Keratinocyte (primary cell): Measurements from ENCODE around the gene DMAC2. TPM values are rescaled to one million over a fixed set of nuclear protein-coding genes. Genes with fewer than 3 reads are reported as not detected.
"Not testable (repeated sequence)": the region's sequence is repeated elsewhere in the genome, so short reads cannot be mapped to it uniquely, and the experiment has no call there.

Experiments
- DNase-seq: peaks from one replicate; pipeline ENCODE4 v3.0.0-alpha.2; 2011; ENCODE audit warnings: low read depth, missing footprints, low spot score
- FAIRE-seq: peaks from 2 replicates; lab custom pipeline; 2011; peaks lifted over from hg19 to GRCh38; lab: Jason Lieb, UNC
- H2AFZ ChIP-seq: 2 replicates; pipeline ENCODE4 v1.6.0; 2012; ENCODE audit warnings: low read length, control low read depth, inconsistent platforms; ENCODE audit not compliant: control insufficient read depth
- H3K27ac ChIP-seq: 2 replicates; pipeline ENCODE4 v1.5.1; 2011; ENCODE audit warnings: low read length; ENCODE audit not compliant: control insufficient read depth, insufficient read depth
- H3K27me3 ChIP-seq: 3 replicates; pipeline ENCODE4 v1.6.0; 2011; ENCODE audit warnings: low read length; ENCODE audit not compliant: control insufficient read depth, insufficient read depth; ENCODE audit errors: extremely low read depth
- H3K36me3 ChIP-seq, 2 experiments: 2 replicates in 1 of 2; 3 replicates in 1 of 2; pipeline ENCODE4 v1.5.1; 2011; ENCODE audit warnings: low read length in 2 of 2, mild to moderate bottlenecking in 1 of 2; ENCODE audit not compliant: control insufficient read depth in 2 of 2, insufficient read depth in 2 of 2; ENCODE audit errors: extremely low read depth in 1 of 2
- H3K4me1 ChIP-seq: 3 replicates; pipeline ENCODE4 v1.5.1; 2011; ENCODE audit warnings: low read length; ENCODE audit not compliant: control insufficient read depth, insufficient read depth; ENCODE audit errors: extremely low read depth
- H3K4me2 ChIP-seq: 3 replicates; pipeline ENCODE4 v1.6.0; 2011; ENCODE audit warnings: low read depth, low read length; ENCODE audit not compliant: control insufficient read depth, insufficient read depth; ENCODE audit errors: extremely low read depth
- H3K4me3 ChIP-seq, 3 experiments: fragments of 200-600 bp in 1 of 3; sonication (generic) in 1 of 3; 2 replicates in 2 of 3; 3 replicates in 1 of 3; pipeline ENCODE4 v1.5.1; 2011 to 2016; ENCODE audit warnings: low read length in 3 of 3, mild to moderate bottlenecking in 3 of 3, control low read depth in 2 of 3, inconsistent platforms in 1 of 3, low read depth in 1 of 3, mixed read lengths in 1 of 3, mixed run types in 1 of 3, moderate library complexity in 1 of 3; ENCODE audit not compliant: control insufficient read depth in 2 of 3, insufficient read depth in 2 of 3; ENCODE audit errors: extremely low read depth in 1 of 3
- H3K79me2 ChIP-seq: 2 replicates; pipeline ENCODE4 v1.6.0; 2012; ENCODE audit warnings: low read length; ENCODE audit not compliant: control insufficient read depth, insufficient read depth
- H3K9ac ChIP-seq: 3 replicates; pipeline ENCODE4 v1.6.0; 2011; ENCODE audit warnings: low read length; ENCODE audit not compliant: control insufficient read depth, insufficient read depth; ENCODE audit errors: extremely low read depth
- H3K9me1 ChIP-seq: 3 replicates; pipeline ENCODE4 v1.6.0; 2011; ENCODE audit warnings: low read length; ENCODE audit not compliant: control insufficient read depth, insufficient read depth; ENCODE audit errors: extremely low read depth
- H3K9me3 ChIP-seq: 2 replicates; pipeline ENCODE4 v1.5.1; 2012; ENCODE audit warnings: low read depth, low read length; ENCODE audit not compliant: control insufficient read depth
- H4K20me1 ChIP-seq: 3 replicates; pipeline ENCODE4 v1.6.0; 2011; ENCODE audit warnings: low read length; ENCODE audit not compliant: control insufficient read depth, insufficient read depth; ENCODE audit errors: extremely low read depth
- CTCF ChIP-seq, 3 experiments: IDR thresholded peaks in 1 of 3; conservative IDR thresholded peaks in 1 of 3; optimal IDR thresholded peaks in 1 of 3; 2 replicates in 2 of 3; 3 replicates in 1 of 3; pipeline versions ENCODE3 to v1.5.1; 2011; ENCODE audit warnings: low read length in 3 of 3, mild to moderate bottlenecking in 3 of 3, moderate library complexity in 2 of 3, control low read depth in 1 of 3, inconsistent platforms in 1 of 3; ENCODE audit not compliant: insufficient read depth in 2 of 3; ENCODE audit errors: extremely low read depth in 1 of 3
- EZH2 ChIP-seq: IDR thresholded peaks from one replicate; pipeline ENCODE4 v1.6.1; 2012; ENCODE audit warnings: inconsistent platforms, mild to moderate bottlenecking, low read length, moderate library complexity
- dilution Hi-C: fragments of 300-500 bp; cut with MboI; formaldehyde crosslinking; loops from one replicate; pipeline ENCODE4 v1.7.0; 2020; ENCODE audit warnings: low sequenced_read_pairs; ENCODE audit not compliant: extremely low pct_ligation_motif_present
- polyA plus RNA-seq, 5 experiments: library from polyadenylated mRNA; depleted of rRNA in 3 of 5; stranded (reverse) in 3 of 5; stranded (forward) in 1 of 5; unstranded in 1 of 5; fragments of >200 nt; gene quantifications; 1 replicate in 1 of 5; 2 replicates in 3 of 5; 3 replicates in 1 of 5; pipeline versions ENCODE4 v1.2.1 to v1.2.3, GENCODE V29; 2011 to 2012; ENCODE audit warnings: missing spikeins in 2 of 5, low read depth in 1 of 5, low replicate concordance in 1 of 5

The DMAC2 gene
- polyA plus RNA-seq, 1 donor (not counting 4 experiments of a cell fraction or from before 2014, with no cell fraction given): 45.3 TPM

- no peak for DNase-seq
- dilution Hi-C loops: no loop called here
Measured at GRCh38 chr19:41386442-41386841, 53.3 kb downstream of the DMAC2 start.

GRCh38 chr19:41384351-41384750 lies 55.4 kb downstream of the DMAC2 start:
- Histone ChIP-seq H2AFZ (no peak overlapping the region), H3K27ac (no peak overlapping the region), H3K4me2 (no peak overlapping the region), H3K79me2 (no peaks in the 10 kb centered on the region), H3K4me3 (no peak overlapping the region), H3K36me3 (peaks cover 7 to 10% of the 10 kb centered on the region in 2 experiments), H3K4me1 (peaks cover 18% of the 10 kb centered on the region), H3K9ac (no peak overlapping the region), H4K20me1 (no peaks in the 10 kb centered on the region), H3K9me3 (no peaks in the 10 kb centered on the region), H3K27me3 (no peaks in the 10 kb centered on the region), H3K9me1 (no peaks in the 10 kb centered on the region)
- no peak for DNase-seq
- dilution Hi-C loops: no loop called here
- FAIRE-seq: no peak
- no peak for TF ChIP-seq CTCF (optimal IDR thresholded peaks at IDR 0.05 in 1 of 3, IDR thresholded peaks at IDR 0.05 in 1 of 3, conservative IDR thresholded peaks at IDR 0.05 in 1 of 3; ENCODE audit: extremely low read depth in 1 of 3, insufficient read depth in 2 of 3, low read length in 3 of 3)
- no peak for TF ChIP-seq EZH2

More at GRCh38 chr19:41386442-41386841, 53.3 kb downstream of the DMAC2 start:
- Histone ChIP-seq H3K4me3 (peak overlapping the region in 1 of 3 experiments; percentile 24), H3K9me1 (no peaks in the 10 kb centered on the region), H3K27me3 (no peaks in the 10 kb centered on the region), H3K4me1 (peaks cover 12% of the 10 kb centered on the region), H3K79me2 (no peaks in the 10 kb centered on the region), H2AFZ (no peak overlapping the region), H3K36me3 (peaks cover 11 to 14% of the 10 kb centered on the region in 2 experiments), H4K20me1 (no peaks in the 10 kb centered on the region), H3K9ac (peak overlapping the region; percentile 4), H3K9me3 (no peaks in the 10 kb centered on the region), H3K27ac (peak overlapping the region; percentile 47), H3K4me2 (peak overlapping the region; percentile 44)
- TF ChIP-seq CTCF (optimal IDR thresholded peaks at IDR 0.05 in 1 of 3, IDR thresholded peaks at IDR 0.05 in 1 of 3, conservative IDR thresholded peaks at IDR 0.05 in 1 of 3; ENCODE audit: extremely low read depth in 1 of 3, insufficient read depth in 2 of 3, low read length in 3 of 3): no peak
- TF ChIP-seq EZH2: no peak
- no peak for FAIRE-seq

- H3K9ac ChIP-seq, H3K9me1 ChIP-seq, H3K36me3 ChIP-seq, H3K27ac ChIP-seq, H2AFZ ChIP-seq, H4K20me1 ChIP-seq, H3K27me3 ChIP-seq, H3K79me2 ChIP-seq, dilution Hi-C loops, DNase-seq, H3K9me3 ChIP-seq, H3K4me3 ChIP-seq, H3K4me2 ChIP-seq, FAIRE-seq: not testable (repeated sequence)
- H3K4me1 ChIP-seq: peaks cover 18% of the 10 kb centered on the region
Measured at GRCh38 chr19:41381536-41381935, 58.2 kb downstream of the DMAC2 start.
